H1 (cell line): ENCODE measurements around the gene LGR4.

Experiments
- BCL11A ChIP-seq, 2 experiments: IDR thresholded peaks; one replicate each; pipeline ENCODE4 v1.6.1; 2011; ENCODE audit warnings: low read depth in 2 of 2, low read length in 2 of 2, mild to moderate bottlenecking in 2 of 2
- CBX5 ChIP-seq: fragments of 300-800, 300-1000 bp; sonication (generic); IDR thresholded peaks from 2 replicates; pipeline ENCODE4 v1.7.1; 2016; ENCODE audit warnings: antibody characterized with exemption, low read length, low read depth
- CBX8 ChIP-seq: fragments of 300-800, 300-1000 bp; sonication (generic); IDR thresholded peaks from 2 replicates; pipeline ENCODE4 v1.7.1; 2016; ENCODE audit warnings: low read depth, low read length, borderline replicate concordance
- EZH2 ChIP-seq: fragments of 200-600 bp; sonication (generic); IDR thresholded peaks from 2 replicates; pipeline ENCODE4 v1.7.1; 2012; ENCODE audit warnings: low read depth, mild to moderate bottlenecking, moderate library complexity, low read length, inconsistent platforms; ENCODE audit not compliant: severe bottlenecking
- POLR2A ChIP-seq, 2 experiments: IDR thresholded peaks; 1 replicate in 1 of 2; 2 replicates in 1 of 2; pipeline ENCODE4 v1.6.1; 2011; ENCODE audit warnings: low read depth in 2 of 2, low read length in 2 of 2, mild to moderate bottlenecking in 2 of 2; ENCODE audit errors: control extremely low read depth in 1 of 2
- SP1 ChIP-seq: IDR thresholded peaks from 2 replicates; pipeline ENCODE4 v1.6.1; 2011; ENCODE audit warnings: low read depth, low read length
- TF ChIP-seq, protein P1 (sequence below), 3 experiments: IDR thresholded peaks; 1 replicate in 2 of 3; 2 replicates in 1 of 3; pipeline versions ENCODE4 v1.5.1 to v1.6.1; 2011; ENCODE audit warnings: low read length in 3 of 3, mild to moderate bottlenecking in 3 of 3, inconsistent platforms in 2 of 3, low read depth in 1 of 3, moderate library complexity in 1 of 3; ENCODE audit not compliant: insufficient read depth in 1 of 3; ENCODE audit errors: control extremely low read depth in 1 of 3

DNA sequence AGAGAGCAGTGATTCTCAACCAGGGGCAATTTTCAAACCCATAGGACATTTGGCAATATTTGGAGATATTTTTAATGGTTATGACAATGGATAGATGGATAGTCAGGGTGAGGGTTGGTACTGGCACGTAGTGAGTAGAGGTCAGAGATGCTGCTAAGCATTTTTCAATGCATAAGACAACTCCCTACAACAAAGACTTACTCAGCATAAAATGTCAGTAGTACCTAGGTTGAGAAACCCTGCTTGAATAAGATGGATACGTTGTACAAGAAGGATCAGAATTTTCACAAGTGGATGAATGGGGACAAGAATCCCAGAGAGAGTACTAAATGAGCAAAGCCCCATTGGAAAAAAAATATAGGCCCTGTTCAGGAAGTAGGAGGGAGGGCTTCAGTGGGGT, 45.9 kb upstream of the LGR4 start:
- no peak for TF ChIP-seq BCL11A (IDR thresholded peaks at IDR 0.05; ENCODE audit: low read depth in 2 of 2, low read length in 2 of 2)
- TF ChIP-seq, protein P1, sequence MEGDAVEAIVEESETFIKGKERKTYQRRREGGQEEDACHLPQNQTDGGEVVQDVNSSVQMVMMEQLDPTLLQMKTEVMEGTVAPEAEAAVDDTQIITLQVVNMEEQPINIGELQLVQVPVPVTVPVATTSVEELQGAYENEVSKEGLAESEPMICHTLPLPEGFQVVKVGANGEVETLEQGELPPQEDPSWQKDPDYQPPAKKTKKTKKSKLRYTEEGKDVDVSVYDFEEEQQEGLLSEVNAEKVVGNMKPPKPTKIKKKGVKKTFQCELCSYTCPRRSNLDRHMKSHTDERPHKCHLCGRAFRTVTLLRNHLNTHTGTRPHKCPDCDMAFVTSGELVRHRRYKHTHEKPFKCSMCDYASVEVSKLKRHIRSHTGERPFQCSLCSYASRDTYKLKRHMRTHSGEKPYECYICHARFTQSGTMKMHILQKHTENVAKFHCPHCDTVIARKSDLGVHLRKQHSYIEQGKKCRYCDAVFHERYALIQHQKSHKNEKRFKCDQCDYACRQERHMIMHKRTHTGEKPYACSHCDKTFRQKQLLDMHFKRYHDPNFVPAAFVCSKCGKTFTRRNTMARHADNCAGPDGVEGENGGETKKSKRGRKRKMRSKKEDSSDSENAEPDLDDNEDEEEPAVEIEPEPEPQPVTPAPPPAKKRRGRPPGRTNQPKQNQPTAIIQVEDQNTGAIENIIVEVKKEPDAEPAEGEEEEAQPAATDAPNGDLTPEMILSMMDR (IDR thresholded peaks at IDR 0.05; ENCODE audit: control extremely low read depth in 1 of 3, insufficient read depth in 1 of 3, low read depth in 1 of 3, low read length in 3 of 3) = no peak
- no peak for TF ChIP-seq SP1
- no peak for TF ChIP-seq CBX8
- no peak for TF ChIP-seq POLR2A (IDR thresholded peaks at IDR 0.05; ENCODE audit: control extremely low read depth in 1 of 2, low read depth in 2 of 2, low read length in 2 of 2)
- no peak for TF ChIP-seq CBX5
- no peak for TF ChIP-seq EZH2
